Gastrocnemius medialis (tissue), 4 donors: ENCODE data around the gene ITPR1.

Experiments
- POLR2A ChIP-seq, 2 donors: fragments of 450-650 bp; IDR thresholded peaks; one replicate each; pipeline ENCODE4 v1.6.1; 2017; ENCODE audit warnings: antibody characterized with exemption in 2 of 2, mild to moderate bottlenecking in 2 of 2, moderate library complexity in 2 of 2
- TF ChIP-seq, protein P1 (sequence below), 5 experiments: fragments of 450-650 bp in 3 of 5; fragments of 200-600 bp in 2 of 5; sonication (generic) in 2 of 5; IDR thresholded peaks in 4 of 5; conservative IDR thresholded peaks in 1 of 5; 1 replicate in 4 of 5; 2 replicates in 1 of 5; pipeline ENCODE4 v1.5.1; 2016 to 2019; ENCODE audit warnings: antibody characterized with exemption in 5 of 5, mild to moderate bottlenecking in 3 of 5, moderate library complexity in 3 of 5

- TF ChIP-seq POLR2A (IDR thresholded peaks at IDR 0.05) = no peak
- TF ChIP-seq, protein P1, sequence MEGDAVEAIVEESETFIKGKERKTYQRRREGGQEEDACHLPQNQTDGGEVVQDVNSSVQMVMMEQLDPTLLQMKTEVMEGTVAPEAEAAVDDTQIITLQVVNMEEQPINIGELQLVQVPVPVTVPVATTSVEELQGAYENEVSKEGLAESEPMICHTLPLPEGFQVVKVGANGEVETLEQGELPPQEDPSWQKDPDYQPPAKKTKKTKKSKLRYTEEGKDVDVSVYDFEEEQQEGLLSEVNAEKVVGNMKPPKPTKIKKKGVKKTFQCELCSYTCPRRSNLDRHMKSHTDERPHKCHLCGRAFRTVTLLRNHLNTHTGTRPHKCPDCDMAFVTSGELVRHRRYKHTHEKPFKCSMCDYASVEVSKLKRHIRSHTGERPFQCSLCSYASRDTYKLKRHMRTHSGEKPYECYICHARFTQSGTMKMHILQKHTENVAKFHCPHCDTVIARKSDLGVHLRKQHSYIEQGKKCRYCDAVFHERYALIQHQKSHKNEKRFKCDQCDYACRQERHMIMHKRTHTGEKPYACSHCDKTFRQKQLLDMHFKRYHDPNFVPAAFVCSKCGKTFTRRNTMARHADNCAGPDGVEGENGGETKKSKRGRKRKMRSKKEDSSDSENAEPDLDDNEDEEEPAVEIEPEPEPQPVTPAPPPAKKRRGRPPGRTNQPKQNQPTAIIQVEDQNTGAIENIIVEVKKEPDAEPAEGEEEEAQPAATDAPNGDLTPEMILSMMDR (IDR thresholded peaks at IDR 0.05 in 4 of 5, conservative IDR thresholded peaks at IDR 0.05 in 1 of 5) = no peak
These were observed 249.2 kb downstream of the ITPR1 start for GRCh38 chr3:4742359-4742758.
